ENCODE results near the gene PITPNC1. TPM values are rescaled to one million over a fixed set of nuclear protein-coding genes. Genes with fewer than 3 reads are reported as not detected.

The PITPNC1 gene
- total and polyA plus RNA-seq, 2 of the 13 experiments (the other 11 are each of a cell fraction or from before 2014, with no cell fraction given): 4.1 to 5.7 TPM

- TF ChIP-seq NFYB (CRISPR knock-in tag; IDR thresholded peaks at IDR 0.05) (peak; percentile 27; the same call in 1 of the 2 replicates), TEAD3 (CRISPR knock-in tag; optimal IDR thresholded peaks at IDR 0.05; ENCODE audit: borderline replicate concordance) (peak; percentile 73), ZSCAN9 (CRISPR knock-in tag; IDR thresholded peaks at IDR 0.05; ENCODE audit: borderline replicate concordance) (no peak), ZNF263 (CRISPR knock-in tag; IDR thresholded peaks at IDR 0.05) (no peak), CAMTA2 (CRISPR knock-in tag; IDR thresholded peaks at IDR 0.05; ENCODE audit: borderline replicate concordance) (no peak), NFE2L1 (CRISPR knock-in tag; IDR thresholded peaks at IDR 0.05; ENCODE audit: borderline replicate concordance) (no peak), NKX3-1 (CRISPR knock-in tag; IDR thresholded peaks at IDR 0.05) (no peak), KDM5A (IDR thresholded peaks at IDR 0.05; ENCODE audit: borderline replicate concordance, low read length) (no peak), NFIC (IDR thresholded peaks at IDR 0.05; ENCODE audit: low read length) (no peak), HBP1 (CRISPR knock-in tag; IDR thresholded peaks at IDR 0.05; ENCODE audit: low read depth) (no peak), SIX4 (CRISPR knock-in tag; IDR thresholded peaks at IDR 0.05) (no peak), CENPT (CRISPR knock-in tag; IDR thresholded peaks at IDR 0.05; ENCODE audit: low read depth) (no peak), MZF1 (CRISPR knock-in tag; IDR thresholded peaks at IDR 0.05; ENCODE audit: borderline replicate concordance) (no peak), ZNF446 (CRISPR knock-in tag; IDR thresholded peaks at IDR 0.05) (no peak), SMAD3 (CRISPR knock-in tag; IDR thresholded peaks at IDR 0.05) (peak; percentile 41; the same call in 1 of the 2 replicates), ZNF451 (CRISPR knock-in tag; IDR thresholded peaks at IDR 0.05) (no peak), CBX1 (IDR thresholded peaks at IDR 0.05; ENCODE audit: low read depth) (no peak), IRF9 (CRISPR knock-in tag; IDR thresholded peaks at IDR 0.05; ENCODE audit: borderline replicate concordance) (no peak; the same call in 1 of the 2 replicates), NFIB (CRISPR knock-in tag; IDR thresholded peaks at IDR 0.05; ENCODE audit: borderline replicate concordance) (no peak), ETV6 (CRISPR knock-in tag; conservative IDR thresholded peaks at IDR 0.05) (no peak), MIXL1 (CRISPR knock-in tag; IDR thresholded peaks at IDR 0.05) (peak; percentile 80; the same call in 1 of the 2 replicates), ZHX1 (CRISPR knock-in tag; IDR thresholded peaks at IDR 0.05; ENCODE audit: low read depth) (no peak), ZNF367 (CRISPR knock-in tag; IDR thresholded peaks at IDR 0.05; ENCODE audit: borderline replicate concordance) (no peak), MXD4 (CRISPR knock-in tag; IDR thresholded peaks at IDR 0.05) (0 out of 2 replicates have a peak, but pooled peaks have one; percentile 35)
- TF ChIP-seq, protein P1, sequence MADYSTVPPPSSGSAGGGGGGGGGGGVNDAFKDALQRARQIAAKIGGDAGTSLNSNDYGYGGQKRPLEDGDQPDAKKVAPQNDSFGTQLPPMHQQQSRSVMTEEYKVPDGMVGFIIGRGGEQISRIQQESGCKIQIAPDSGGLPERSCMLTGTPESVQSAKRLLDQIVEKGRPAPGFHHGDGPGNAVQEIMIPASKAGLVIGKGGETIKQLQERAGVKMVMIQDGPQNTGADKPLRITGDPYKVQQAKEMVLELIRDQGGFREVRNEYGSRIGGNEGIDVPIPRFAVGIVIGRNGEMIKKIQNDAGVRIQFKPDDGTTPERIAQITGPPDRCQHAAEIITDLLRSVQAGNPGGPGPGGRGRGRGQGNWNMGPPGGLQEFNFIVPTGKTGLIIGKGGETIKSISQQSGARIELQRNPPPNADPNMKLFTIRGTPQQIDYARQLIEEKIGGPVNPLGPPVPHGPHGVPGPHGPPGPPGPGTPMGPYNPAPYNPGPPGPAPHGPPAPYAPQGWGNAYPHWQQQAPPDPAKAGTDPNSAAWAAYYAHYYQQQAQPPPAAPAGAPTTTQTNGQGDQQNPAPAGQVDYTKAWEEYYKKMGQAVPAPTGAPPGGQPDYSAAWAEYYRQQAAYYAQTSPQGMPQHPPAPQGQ (CRISPR knock-in tag; IDR thresholded peaks at IDR 0.05; ENCODE audit: borderline replicate concordance): no peak
Observed at GRCh38 chr17:67528751-67529436, 151.8 kb downstream of the PITPNC1 start (continued).
